Left lung (tissue), 10 donors: ENCODE data around the gene RBBP8NL. TPM values are rescaled to one million over a fixed set of nuclear protein-coding genes. Genes with fewer than 3 reads are reported as not detected.
A peak's percentile ranks its signal among the peaks of the same experiment; 100 is the strongest.

Experiments used
- ATAC-seq: fragments of 200-7000 bp; cut with Tn5 transposase; one replicate; pipeline ENCODE4 v1.9.1; 2020; ENCODE audit warnings: moderate library complexity
- DNase-seq, 4 donors: peaks; one replicate each; pipeline ENCODE4 v3.0.0-alpha.2; 2013 to 2020
- H3K27ac ChIP-seq, 2 donors: fragments of 200-600 bp; sonication (generic) in 1 of 2; one replicate each; pipeline versions ENCODE4 v1.5.0 to v1.8.0; 2020 to 2021
- H3K27me3 ChIP-seq, 2 donors: fragments of 200-600 bp; sonication (generic) in 1 of 2; one replicate each; pipeline versions ENCODE4 v1.5.0 to v1.8.0; 2020 to 2021
- H3K36me3 ChIP-seq, 2 donors: fragments of 200-600 bp; sonication (generic) in 1 of 2; one replicate each; pipeline versions ENCODE4 v1.5.0 to v1.8.0; 2020 to 2021
- H3K4me1 ChIP-seq, 2 donors: fragments of 200-600 bp; one replicate each; pipeline ENCODE4 v1.8.0; 2021
- H3K4me3 ChIP-seq, 2 donors: fragments of 200-600 bp; sonication (generic) in 1 of 2; one replicate each; pipeline versions ENCODE4 v1.5.0 to v1.8.0; 2020 to 2021; ENCODE audit warnings: mild to moderate bottlenecking in 1 of 2
- H3K9me3 ChIP-seq, 2 donors: fragments of 200-600 bp; sonication (generic) in 1 of 2; one replicate each; pipeline versions ENCODE4 v1.5.0 to v1.8.0; 2020 to 2021
- intact Hi-C, 2 donors: fragments of 100-400 bp; cut with DNase I; formaldehyde crosslinking; loops; one replicate each; pipeline versions ENCODE4 v1.11.2 to v1.14.2; 2022
- polyA plus RNA-seq, 6 donors: library from polyadenylated mRNA; unstranded; fragments of 120-200 nt; gene quantifications; one replicate each; pipeline ENCODE4 v1.2.1, GENCODE V29; 2013; ENCODE audit not compliant: insufficient read length in 6 of 6
- total RNA-seq, 2 donors: library from RNA; stranded (reverse); fragmentation: NEBNext Ultra II Directional; extraction: Animal tissue kit (Norgen Biotek cat#: 25700); gene quantifications; one replicate each; pipeline ENCODE4 v1.2.1, GENCODE V29; 2021
- TF ChIP-seq, protein P1 (sequence below), 2 donors: fragments of 200-600 bp; sonication (generic) in 1 of 2; IDR thresholded peaks; one replicate each; pipeline versions ENCODE4 v1.5.0 to v1.8.0; 2021; ENCODE audit warnings: antibody characterized with exemption in 2 of 2
- donor health status: DM: no; HTN: yes; CAD: no.
- donor health status: DM: no; HTN: no; CAD: no.

The RBBP8NL gene
- total and polyA plus RNA-seq, 8 donors = 0.97 to 4.2 (median 3.4) TPM

DNA sequence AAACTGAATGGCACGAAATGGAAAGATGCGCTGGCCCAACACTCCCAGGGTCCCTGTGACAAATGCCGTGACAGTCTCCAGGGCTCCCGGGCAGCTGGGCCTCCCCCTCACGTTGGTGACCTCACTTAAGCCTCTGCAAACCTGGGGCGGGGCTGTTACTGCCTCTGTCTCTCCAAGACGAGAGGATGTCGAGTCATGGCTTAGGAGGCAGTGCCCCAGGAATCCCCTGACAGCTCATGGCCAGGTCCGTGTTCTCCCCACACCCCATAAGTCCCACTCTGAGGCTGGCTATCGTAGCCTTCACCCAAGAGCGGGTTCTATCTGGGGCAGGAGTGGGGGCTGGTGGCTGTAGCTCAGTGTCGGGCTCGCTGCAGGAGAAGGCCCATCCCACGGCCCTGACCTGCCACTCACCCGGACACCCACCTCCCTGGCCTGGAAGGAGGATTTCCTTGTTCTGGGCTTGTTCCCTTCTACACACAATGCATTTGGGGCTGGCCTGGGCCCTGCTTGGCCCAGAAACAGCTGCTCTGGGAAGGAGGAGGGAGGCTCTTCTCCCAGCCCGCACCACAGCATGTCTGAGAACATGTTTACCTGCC lies 46.0 kb downstream of the RBBP8NL start:
- peaks cover 17 to 48% of the 10 kb centered on the region in 2 donors for H3K4me1 ChIP-seq
- intact Hi-C loops = loop anchor here in 1 of 2 donors (5.0 kb wide), 1 partner anchor 79 kb away; the partner anchor contains the start of gene ADRM1

DNA sequence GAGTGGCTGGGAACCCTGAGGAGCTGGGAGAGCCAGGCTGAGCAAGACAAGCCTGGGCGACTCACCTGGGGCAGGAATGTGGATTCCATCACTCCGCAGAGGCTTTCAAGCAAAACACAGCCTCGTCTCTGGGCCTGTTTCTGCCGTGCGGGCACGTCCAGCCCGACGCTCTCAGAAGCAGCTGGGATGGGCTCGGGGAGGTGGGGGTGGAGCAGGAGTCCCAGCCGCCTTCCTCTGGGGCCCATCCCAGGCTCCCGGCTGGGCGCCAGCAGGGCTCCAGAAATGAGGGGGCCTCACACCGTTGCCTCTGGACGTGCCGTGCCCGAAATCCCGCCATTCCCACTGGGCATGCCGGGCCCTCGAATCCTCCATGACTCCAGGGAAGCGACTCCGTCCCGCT lies 49.1 kb downstream of the RBBP8NL start:
- TF ChIP-seq, protein P1, sequence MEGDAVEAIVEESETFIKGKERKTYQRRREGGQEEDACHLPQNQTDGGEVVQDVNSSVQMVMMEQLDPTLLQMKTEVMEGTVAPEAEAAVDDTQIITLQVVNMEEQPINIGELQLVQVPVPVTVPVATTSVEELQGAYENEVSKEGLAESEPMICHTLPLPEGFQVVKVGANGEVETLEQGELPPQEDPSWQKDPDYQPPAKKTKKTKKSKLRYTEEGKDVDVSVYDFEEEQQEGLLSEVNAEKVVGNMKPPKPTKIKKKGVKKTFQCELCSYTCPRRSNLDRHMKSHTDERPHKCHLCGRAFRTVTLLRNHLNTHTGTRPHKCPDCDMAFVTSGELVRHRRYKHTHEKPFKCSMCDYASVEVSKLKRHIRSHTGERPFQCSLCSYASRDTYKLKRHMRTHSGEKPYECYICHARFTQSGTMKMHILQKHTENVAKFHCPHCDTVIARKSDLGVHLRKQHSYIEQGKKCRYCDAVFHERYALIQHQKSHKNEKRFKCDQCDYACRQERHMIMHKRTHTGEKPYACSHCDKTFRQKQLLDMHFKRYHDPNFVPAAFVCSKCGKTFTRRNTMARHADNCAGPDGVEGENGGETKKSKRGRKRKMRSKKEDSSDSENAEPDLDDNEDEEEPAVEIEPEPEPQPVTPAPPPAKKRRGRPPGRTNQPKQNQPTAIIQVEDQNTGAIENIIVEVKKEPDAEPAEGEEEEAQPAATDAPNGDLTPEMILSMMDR (IDR thresholded peaks at IDR 0.05) = no peak
- Histone ChIP-seq H3K36me3 (no peaks in the 10 kb centered on the region), H3K27me3 (no peaks in the 10 kb centered on the region), H3K4me3 (no peak overlapping the region), H3K9me3 (no peaks in the 10 kb centered on the region), H3K27ac (peak overlapping the region in 1 of 2 donors; percentile 28), H3K4me1 (peaks cover 31 to 54% of the 10 kb centered on the region in 2 donors)
- intact Hi-C loops = loop anchor here in 1 of 2 donors (10.0 kb wide), 1 partner anchor 73 kb away; the partner anchor contains the start of gene ADRM1
- ATAC-seq (no peak), DNase-seq (peak in 1 of 4 donors; percentile 41)

More for the DNA sequence above, 46.0 kb downstream of the RBBP8NL start:
- H3K36me3 ChIP-seq = no peaks in the 10 kb centered on the region
- DNase-seq (no peak), ATAC-seq (no peak)
- H3K9me3 ChIP-seq = no peaks in the 10 kb centered on the region
- peak overlapping the region; percentile 44 to 73 for H3K27ac ChIP-seq
- H3K27me3 ChIP-seq = no peaks in the 10 kb centered on the region
- TF ChIP-seq, protein P1 (IDR thresholded peaks at IDR 0.05) = no peak
- H3K4me3 ChIP-seq = no peak overlapping the region

DNA sequence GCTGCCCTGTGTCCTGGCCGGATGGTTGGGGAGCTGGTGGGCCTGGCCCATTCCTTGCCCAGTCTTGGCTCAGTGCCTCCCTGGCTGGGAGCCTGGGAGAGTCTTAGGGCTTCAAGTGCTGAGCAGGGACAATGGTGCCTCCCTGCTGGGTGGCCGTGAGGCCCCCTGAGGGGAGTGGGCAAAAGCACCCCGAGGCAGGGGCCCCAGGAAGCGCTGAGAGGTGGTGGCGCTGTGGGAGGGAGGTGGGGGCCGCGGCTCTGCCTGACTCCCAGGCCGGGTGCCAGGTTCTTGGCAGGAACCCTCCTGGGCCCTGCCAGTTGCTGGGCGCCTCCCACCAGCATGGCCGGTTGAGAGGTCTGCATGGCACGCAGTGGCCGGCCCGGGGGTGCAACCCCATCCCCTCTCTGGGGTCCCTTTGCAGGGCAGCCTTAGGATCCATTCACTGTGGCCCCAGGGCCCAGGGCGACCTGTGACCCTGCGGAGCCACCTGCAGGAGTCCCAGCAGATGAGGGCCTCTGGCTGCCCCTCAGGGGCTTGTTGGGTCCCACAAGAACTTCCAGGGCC lies 49.6 kb downstream of the RBBP8NL start:
- ATAC-seq (peak; percentile 17), DNase-seq (peak in 1 of 4 donors; percentile 45)
- TF ChIP-seq, protein P1 (IDR thresholded peaks at IDR 0.05) = no peak
- H3K36me3 ChIP-seq = no peaks in the 10 kb centered on the region
- H3K27ac ChIP-seq = peak overlapping the region in 1 of 2 donors; percentile 28
- H3K4me1 ChIP-seq = peaks cover 31 to 51% of the 10 kb centered on the region in 2 donors
- intact Hi-C loops = loop anchor here in 1 of 2 donors (10.0 kb wide), 1 partner anchor 73 kb away; the partner anchor contains the start of gene ADRM1
- H3K9me3 ChIP-seq = no peaks in the 10 kb centered on the region
- H3K27me3 ChIP-seq = no peaks in the 10 kb centered on the region
- H3K4me3 ChIP-seq = no peak overlapping the region

DNA sequence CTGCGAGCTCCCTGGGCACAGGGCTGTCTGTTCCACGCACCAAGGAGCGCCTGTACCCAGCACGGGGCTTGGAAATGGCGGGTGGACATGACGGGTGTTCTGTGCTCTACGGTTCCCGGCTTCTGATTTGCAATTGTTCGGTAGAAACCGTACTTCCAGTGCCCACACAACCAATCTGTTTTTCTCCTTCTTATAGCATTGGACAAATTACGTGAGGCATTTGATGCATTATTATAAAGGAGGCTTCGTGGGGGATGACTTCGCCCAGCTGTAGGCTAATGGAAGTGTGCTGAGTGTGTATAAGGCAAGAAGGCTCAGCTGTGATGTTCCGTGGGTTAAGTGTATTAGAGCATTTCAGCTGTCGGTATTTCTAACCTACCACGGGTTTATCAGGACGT lies 50.3 kb downstream of the RBBP8NL start:
- no peak for ATAC-seq
- intact Hi-C loops = loop anchor here in 1 of 2 donors (10.0 kb wide), 1 partner anchor 72 kb away; the partner anchor contains the start of gene ADRM1
- Histone ChIP-seq H3K36me3 (no peaks in the 10 kb centered on the region), H3K9me3 (no peaks in the 10 kb centered on the region), H3K4me3 (no peak overlapping the region), H3K4me1 (peaks cover 31 to 47% of the 10 kb centered on the region in 2 donors), H3K27ac (peak overlapping the region; percentile 28 to 59), H3K27me3 (no peaks in the 10 kb centered on the region)
- TF ChIP-seq, protein P1 (IDR thresholded peaks at IDR 0.05) = no peak
- DNase-seq = no peak
